ENCODE measurements around the gene ERP29. TPM values are rescaled to one million over a fixed set of nuclear protein-coding genes. Genes with fewer than 3 reads are reported as not detected.

ERP29 gene
- total and polyA plus RNA-seq, 3 donors from 2014 or later: 76.5 to 129 (median 85.1) TPM

DNA sequence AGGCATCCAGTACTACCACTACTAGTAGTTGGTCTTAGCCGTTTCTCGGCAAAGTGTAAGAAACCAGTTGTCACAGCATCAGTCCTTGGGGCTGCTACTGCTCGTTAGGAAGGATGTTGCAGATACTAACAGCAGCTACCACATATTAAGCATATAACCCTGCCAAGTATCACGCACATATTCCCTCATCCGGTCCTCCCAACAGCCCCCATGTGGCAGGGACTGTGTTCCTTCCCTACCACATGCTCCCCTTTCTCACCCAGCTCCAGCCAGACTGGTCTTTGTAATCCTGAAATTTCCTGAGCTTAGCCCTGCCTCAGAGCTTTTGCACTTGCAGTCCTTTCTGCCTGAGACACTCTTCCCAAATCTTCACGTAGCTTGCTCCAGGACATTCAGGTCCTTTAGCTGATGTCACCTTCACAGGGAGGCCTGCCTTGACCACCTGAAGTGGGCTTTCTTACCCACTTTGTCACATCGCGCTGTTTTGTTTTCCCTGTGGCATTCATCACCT is 7.8 kb downstream of the ERP29 start:
- H3K4me3 ChIP-seq: no peak overlapping the region
- H3K36me3 ChIP-seq (ENCODE audit: low read depth, missing control alignments): no peaks in the 10 kb centered on the region
- no peak for DNase-seq
- no peaks in the 10 kb centered on the region for H3K9me3 ChIP-seq
- H3K27ac ChIP-seq: no peak overlapping the region
- TF ChIP-seq, protein P1, sequence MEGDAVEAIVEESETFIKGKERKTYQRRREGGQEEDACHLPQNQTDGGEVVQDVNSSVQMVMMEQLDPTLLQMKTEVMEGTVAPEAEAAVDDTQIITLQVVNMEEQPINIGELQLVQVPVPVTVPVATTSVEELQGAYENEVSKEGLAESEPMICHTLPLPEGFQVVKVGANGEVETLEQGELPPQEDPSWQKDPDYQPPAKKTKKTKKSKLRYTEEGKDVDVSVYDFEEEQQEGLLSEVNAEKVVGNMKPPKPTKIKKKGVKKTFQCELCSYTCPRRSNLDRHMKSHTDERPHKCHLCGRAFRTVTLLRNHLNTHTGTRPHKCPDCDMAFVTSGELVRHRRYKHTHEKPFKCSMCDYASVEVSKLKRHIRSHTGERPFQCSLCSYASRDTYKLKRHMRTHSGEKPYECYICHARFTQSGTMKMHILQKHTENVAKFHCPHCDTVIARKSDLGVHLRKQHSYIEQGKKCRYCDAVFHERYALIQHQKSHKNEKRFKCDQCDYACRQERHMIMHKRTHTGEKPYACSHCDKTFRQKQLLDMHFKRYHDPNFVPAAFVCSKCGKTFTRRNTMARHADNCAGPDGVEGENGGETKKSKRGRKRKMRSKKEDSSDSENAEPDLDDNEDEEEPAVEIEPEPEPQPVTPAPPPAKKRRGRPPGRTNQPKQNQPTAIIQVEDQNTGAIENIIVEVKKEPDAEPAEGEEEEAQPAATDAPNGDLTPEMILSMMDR (IDR thresholded peaks at IDR 0.05): no peak
- TF ChIP-seq POLR2A (IDR thresholded peaks at IDR 0.05): no peak
- intact Hi-C loops (cut with DNase I; ENCODE audit: low total_unique reads): no loop called here
- 91 to 92% methylated on average over 8 of the region's 8 CpGs for WGBS, 2 donors
- H3K27me3 ChIP-seq: no peaks in the 10 kb centered on the region
- H3K4me1 ChIP-seq: peaks cover 9% of the 10 kb centered on the region

DNA sequence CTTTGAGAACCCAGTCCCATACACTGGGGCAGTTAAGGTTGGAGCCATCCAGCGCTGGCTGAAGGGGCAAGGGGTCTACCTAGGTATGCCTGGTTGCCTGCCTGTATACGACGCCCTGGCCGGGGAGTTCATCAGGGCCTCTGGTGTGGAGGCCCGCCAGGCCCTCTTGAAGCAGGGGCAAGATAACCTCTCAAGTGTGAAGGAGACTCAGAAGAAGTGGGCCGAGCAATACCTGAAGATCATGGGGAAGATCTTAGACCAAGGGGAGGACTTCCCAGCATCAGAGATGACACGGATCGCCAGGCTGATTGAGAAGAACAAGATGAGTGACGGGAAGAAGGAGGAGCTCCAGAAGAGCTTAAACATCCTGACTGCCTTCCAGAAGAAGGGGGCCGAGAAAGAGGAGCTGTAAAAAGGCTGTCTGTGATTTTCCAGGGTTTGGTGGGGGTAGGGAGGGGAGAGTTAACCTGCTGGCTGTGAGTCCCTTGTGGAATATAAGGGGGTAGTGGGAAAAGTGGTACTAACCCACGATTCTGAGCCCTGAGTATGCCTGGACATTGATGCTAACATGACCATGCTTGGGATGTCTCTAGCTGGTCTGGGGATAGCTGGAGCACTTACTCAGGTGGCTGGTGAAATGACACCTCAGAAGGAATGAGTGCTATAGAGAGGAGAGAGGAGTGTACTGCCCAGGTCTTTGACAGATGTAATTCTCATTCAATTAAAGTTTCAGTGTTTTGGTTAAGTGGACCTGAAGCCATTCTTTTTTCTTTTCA is 9.2 kb downstream of the ERP29 start:
- WGBS, 2 donors: 89 to 91% methylated on average over 8 to 11 of the region's 11 CpGs
- TF ChIP-seq POLR2A (IDR thresholded peaks at IDR 0.05): no peak
- TF ChIP-seq, protein P1 (IDR thresholded peaks at IDR 0.05): no peak
- Histone ChIP-seq H3K27me3 (no peaks in the 10 kb centered on the region), H3K9me3 (no peaks in the 10 kb centered on the region), H3K36me3 (ENCODE audit: low read depth, missing control alignments) (no peaks in the 10 kb centered on the region), H3K4me3 (no peak overlapping the region), H3K4me1 (peaks cover 4% of the 10 kb centered on the region), H3K27ac (no peak overlapping the region)
- intact Hi-C loops (cut with DNase I; ENCODE audit: low total_unique reads): no loop called here
- no peak for DNase-seq

DNA sequence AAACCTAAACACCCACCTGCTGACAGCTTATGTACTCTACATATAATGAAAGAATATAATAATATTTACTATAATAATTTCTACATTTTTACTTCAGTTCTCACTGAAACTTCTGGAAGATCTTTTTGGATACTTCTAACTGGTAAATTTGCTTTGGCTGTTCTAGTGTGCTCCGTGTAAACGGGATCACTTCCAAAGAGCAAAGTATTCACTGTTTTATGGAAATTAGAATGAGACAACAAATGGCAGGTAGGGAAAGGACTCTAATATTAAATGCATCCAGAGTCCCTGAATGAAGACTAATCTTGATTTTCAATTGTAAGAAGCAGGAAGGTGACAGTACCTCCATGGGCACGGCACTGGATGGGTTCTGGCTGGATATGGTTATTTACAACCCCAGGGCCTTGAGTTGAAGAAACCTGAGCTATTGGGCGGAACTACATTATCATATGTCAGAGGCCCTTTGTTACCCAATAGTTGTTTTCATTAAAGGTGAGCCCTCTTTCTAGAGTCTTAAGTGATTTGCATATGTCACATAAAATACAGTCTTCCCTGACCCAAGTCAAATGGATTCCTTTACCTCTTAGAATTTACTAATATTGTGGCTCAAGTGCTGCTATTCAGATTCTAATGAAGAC is 10.7 kb downstream of the ERP29 start:
- WGBS, 2 donors: 74 to 86% methylated on average over 4 of the region's 4 CpGs
- no peaks in the 10 kb centered on the region for H3K36me3 ChIP-seq (ENCODE audit: low read depth, missing control alignments)

DNA sequence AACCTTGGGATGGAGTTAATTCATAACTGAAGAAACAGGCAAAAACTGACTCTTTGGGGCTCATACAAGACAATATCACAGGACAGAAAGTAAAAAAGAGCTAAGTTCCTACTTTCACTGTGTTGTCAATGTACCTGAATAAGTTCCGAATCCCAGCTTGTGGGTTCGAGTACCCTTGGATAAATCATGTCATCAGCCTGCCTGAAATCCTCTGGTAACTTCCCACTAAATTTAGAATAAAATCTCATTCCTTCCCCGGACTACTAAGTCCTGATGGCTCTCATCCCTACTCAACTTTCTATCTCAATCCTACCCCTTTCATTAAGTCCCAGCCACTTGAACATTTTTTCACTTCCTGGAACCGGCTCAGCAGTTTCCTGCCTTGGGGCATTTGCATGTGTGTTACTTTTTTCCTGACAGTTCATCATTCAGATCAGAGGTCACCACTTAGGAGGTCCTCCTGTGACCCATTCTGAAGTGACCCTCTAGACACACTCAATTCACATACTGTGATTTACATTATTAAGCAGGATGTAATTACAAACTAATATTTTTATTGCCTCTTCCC is 12.7 kb downstream of the ERP29 start:
- TF ChIP-seq POLR2A (IDR thresholded peaks at IDR 0.05): no peak
- TF ChIP-seq, protein P1 (IDR thresholded peaks at IDR 0.05): no peak
- Histone ChIP-seq H3K27me3 (no peaks in the 10 kb centered on the region), H3K4me1 (no peaks in the 10 kb centered on the region), H3K4me3 (no peak overlapping the region), H3K9me3 (no peaks in the 10 kb centered on the region), H3K27ac (no peak overlapping the region), H3K36me3 (ENCODE audit: low read depth, missing control alignments) (no peaks in the 10 kb centered on the region)
- no peak for DNase-seq
- 81 to 83% methylated on average over 4 of the region's 4 CpGs for WGBS, 2 donors
- intact Hi-C loops (cut with DNase I; ENCODE audit: low total_unique reads): no loop called here

More for the DNA sequence above, 10.7 kb downstream of the ERP29 start:
- intact Hi-C loops (cut with DNase I; ENCODE audit: low total_unique reads): no loop called here
- no peaks in the 10 kb centered on the region for H3K4me1 ChIP-seq
- TF ChIP-seq, protein P1 (IDR thresholded peaks at IDR 0.05): no peak
- TF ChIP-seq POLR2A (IDR thresholded peaks at IDR 0.05): no peak
- no peak overlapping the region for H3K27ac ChIP-seq
- H3K9me3 ChIP-seq: no peaks in the 10 kb centered on the region
- H3K27me3 ChIP-seq: no peaks in the 10 kb centered on the region
- no peak overlapping the region for H3K4me3 ChIP-seq
- no peak for DNase-seq
